ENCODE data around the gene MACROD2.

Gene MACROD2

DNA sequence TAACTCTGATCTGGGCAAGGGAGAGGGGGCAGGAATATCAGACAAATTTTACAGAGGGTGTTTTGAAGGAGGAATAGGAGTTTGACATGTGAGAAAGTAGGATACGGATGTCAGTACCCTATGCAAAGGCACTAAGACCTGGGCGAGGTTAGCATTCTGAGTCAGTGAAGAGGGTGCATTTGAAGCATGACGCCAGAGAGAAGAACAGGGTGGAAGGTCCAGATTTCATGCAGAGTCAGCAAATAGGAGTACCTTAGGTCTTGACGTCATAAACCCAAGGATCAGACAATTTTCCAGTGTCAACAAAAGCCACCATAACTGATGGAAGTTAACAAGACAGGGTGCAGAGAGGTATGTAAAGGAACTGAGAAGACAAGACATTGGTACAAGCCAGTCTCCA, 1738.7 kb downstream of the MACROD2 start:
- H3K4me3 ChIP-seq (ENCODE audit: low read depth, low read length) = no peak overlapping the region
- DNase-seq (ENCODE audit: low read depth) = no peak
- TF ChIP-seq, protein P1, sequence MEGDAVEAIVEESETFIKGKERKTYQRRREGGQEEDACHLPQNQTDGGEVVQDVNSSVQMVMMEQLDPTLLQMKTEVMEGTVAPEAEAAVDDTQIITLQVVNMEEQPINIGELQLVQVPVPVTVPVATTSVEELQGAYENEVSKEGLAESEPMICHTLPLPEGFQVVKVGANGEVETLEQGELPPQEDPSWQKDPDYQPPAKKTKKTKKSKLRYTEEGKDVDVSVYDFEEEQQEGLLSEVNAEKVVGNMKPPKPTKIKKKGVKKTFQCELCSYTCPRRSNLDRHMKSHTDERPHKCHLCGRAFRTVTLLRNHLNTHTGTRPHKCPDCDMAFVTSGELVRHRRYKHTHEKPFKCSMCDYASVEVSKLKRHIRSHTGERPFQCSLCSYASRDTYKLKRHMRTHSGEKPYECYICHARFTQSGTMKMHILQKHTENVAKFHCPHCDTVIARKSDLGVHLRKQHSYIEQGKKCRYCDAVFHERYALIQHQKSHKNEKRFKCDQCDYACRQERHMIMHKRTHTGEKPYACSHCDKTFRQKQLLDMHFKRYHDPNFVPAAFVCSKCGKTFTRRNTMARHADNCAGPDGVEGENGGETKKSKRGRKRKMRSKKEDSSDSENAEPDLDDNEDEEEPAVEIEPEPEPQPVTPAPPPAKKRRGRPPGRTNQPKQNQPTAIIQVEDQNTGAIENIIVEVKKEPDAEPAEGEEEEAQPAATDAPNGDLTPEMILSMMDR (conservative IDR thresholded peaks at IDR 0.05; ENCODE audit: low read depth, low read length) = no peak

DNA sequence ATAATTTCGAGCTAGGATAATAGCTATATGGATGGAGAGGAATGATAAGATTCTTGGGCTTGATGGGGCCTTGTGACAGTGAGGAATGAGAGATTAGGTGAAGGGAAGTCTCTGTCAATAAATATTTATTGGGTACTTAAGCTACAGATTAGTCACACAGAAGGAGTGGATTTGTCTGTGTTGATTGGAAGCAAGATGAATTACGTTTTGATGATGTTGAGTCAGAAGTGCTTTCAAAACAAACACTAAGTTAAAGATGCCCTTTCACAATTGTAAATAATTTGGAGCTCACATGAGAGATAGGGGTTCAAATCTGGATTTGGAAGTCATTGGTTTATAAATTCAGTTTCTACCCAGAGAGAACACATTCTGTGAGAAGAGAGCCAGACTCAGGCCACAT, 1743.7 kb downstream of the MACROD2 start:
- DNase-seq (ENCODE audit: low read depth) = no peak
- TF ChIP-seq, protein P1 (conservative IDR thresholded peaks at IDR 0.05; ENCODE audit: low read depth, low read length) = no peak

DNA sequence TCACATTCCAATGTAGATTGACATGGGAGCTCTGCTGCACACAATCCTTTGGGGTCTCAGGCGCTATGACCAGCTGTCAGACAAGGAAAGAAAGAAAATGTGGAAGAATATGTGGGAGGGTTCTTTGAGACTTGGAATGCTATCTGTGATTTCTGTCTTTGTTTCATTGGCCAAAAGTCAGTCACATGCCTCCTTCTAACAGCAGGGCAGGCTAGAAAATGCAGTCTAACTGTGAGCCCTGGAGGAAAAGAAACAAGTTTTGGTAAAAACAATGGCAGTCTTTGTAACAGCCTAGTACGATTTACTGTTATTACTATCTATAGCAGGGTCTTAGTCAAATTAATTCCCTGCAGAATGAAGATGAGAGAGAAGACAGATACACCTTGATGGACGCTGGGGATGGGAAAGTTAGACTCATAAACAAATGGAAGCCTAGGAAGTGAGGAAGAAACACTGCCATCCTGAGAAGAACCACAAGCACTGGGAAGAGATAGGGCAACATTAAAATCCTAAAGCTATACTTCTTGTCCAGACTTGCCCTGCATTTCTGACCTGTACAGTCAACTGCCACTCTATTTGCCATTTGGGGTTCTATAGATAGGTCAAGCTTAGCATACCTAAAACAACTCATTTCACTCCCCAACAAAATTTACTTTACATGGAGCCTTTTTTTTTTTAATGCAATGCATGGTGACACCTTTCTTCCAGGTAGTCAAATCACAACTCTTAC, 1744.9 kb downstream of the MACROD2 start:
- TF ChIP-seq, protein P1 (conservative IDR thresholded peaks at IDR 0.05; ENCODE audit: low read depth, low read length) = no peak
- H3K4me3 ChIP-seq (ENCODE audit: low read depth, low read length) = no peak overlapping the region
- no peak for DNase-seq (ENCODE audit: low read depth)

More for the DNA sequence above, 1743.7 kb downstream of the MACROD2 start:
- no peak overlapping the region for H3K4me3 ChIP-seq (ENCODE audit: low read depth, low read length)

DNA sequence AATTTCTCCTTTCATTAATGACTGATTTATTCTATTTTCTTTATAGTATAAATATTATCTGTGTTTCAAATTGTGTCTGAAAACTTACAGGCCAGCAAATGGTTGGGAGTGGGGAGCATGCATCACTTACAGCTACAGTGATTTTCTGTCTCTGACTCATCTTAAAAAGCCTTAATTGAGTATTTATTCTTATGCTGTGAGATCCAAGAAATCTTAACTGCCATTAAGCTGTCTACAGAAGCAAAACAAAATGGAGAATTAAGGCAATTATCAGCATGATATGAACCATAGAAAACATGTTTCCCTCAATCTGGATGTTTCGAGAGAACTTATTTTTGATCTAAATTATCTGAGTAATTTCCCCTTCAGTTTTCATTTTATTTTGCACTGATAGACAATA, 1746.8 kb downstream of the MACROD2 start:
- TF ChIP-seq, protein P1 (conservative IDR thresholded peaks at IDR 0.05; ENCODE audit: low read depth, low read length) = no peak
- no peak overlapping the region for H3K4me3 ChIP-seq (ENCODE audit: low read depth, low read length)
- no peak for DNase-seq (ENCODE audit: low read depth)

DNA sequence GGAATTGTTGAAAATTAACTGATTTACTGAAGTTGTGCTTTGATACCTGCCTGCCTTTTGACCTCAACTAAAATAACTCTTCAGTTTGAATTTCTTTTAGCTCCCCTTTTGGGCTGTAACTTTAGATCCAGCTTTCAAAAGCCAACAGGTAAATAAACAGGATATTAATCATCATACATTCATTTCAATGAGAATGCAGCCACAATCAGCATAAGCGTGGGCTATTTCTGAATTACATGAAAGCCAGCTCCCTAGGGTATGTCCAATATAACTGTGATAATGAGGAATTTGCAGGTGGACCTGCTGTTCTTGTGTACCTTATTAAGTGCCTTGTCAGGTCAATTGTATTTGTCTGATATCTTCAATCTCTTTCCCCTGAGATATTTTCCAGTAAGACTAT, 1747.3 kb downstream of the MACROD2 start:
- no peak for DNase-seq (ENCODE audit: low read depth)
- TF ChIP-seq, protein P1 (conservative IDR thresholded peaks at IDR 0.05; ENCODE audit: low read depth, low read length) = no peak
- H3K4me3 ChIP-seq (ENCODE audit: low read depth, low read length) = no peak overlapping the region

DNA sequence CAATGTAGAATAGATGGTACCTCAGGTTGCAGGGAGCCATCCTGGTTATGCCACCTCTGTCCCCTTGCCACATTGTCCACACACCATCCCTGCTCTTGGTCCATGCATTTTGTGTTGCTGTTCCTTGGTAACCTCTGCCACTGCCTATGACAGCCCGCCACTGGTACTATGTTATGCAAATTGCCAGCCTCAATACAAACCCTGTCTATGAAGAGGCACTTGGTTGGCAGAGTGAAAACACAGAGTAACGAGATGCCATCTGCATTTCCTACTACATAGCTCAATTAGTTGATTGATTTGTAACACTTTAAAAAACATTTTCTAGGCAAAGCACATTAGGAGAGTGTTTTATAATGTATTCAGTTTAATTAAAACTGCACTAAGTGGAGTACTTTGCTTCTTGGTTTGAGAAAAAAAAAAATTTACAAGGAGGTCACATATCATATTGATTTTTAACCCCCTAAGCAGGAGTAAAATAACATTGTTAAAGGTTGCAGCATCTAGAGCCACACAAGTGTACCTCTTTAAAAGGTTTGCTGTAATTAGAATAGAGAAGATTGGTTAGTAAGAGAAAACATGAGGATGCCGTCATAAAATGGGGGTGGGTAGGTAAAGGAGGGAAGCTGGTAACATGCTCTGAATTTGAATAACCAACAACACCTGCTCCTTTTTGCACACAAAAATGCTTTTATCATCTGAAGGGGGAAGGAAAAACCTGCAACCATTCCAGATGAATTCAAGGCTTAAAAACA, 1760.9 kb downstream of the MACROD2 start:
- TF ChIP-seq, protein P1 (conservative IDR thresholded peaks at IDR 0.05; ENCODE audit: low read depth, low read length) = no peak
- no peak for DNase-seq (ENCODE audit: low read depth)
- no peak overlapping the region for H3K4me3 ChIP-seq (ENCODE audit: low read depth, low read length)
